T-helper 1 cell treated with Interleukin-12 subunit alpha and Interleukin-12 subunit beta and Interleukin-4 antibody, amounts not matched to agents 30 μg/mL and 1 μg/mL, for 36 hours (primary cell): Measurements from ENCODE around the gene TANGO6.
"Not testable (repeated sequence)": the region's sequence is repeated elsewhere in the genome, so short reads cannot be mapped to it uniquely, and the experiment has no call there.

Experiments
- H3K27ac Mint-ChIP-seq: one replicate; pipeline ENCODE4 v1.8.0; 2021; ENCODE audit warnings: mild to moderate bottlenecking, mixed read lengths
- H3K27me3 Mint-ChIP-seq: one replicate; pipeline ENCODE4 v1.8.0; 2021; ENCODE audit warnings: low read depth, mixed read lengths
- H3K36me3 Mint-ChIP-seq: one replicate; pipeline ENCODE4 v1.8.0; 2021; ENCODE audit warnings: low read depth, mixed read lengths
- H3K4me1 Mint-ChIP-seq: one replicate; pipeline ENCODE4 v1.8.0; 2021; ENCODE audit warnings: low read depth, mixed read lengths
- H3K4me3 Mint-ChIP-seq: one replicate; pipeline ENCODE4 v1.8.0; 2021; ENCODE audit warnings: mild to moderate bottlenecking, moderate library complexity, mixed read lengths
- H3K9me3 Mint-ChIP-seq: one replicate; pipeline ENCODE4 v1.8.0; 2021; ENCODE audit warnings: mixed read lengths

Gene TANGO6

DNA sequence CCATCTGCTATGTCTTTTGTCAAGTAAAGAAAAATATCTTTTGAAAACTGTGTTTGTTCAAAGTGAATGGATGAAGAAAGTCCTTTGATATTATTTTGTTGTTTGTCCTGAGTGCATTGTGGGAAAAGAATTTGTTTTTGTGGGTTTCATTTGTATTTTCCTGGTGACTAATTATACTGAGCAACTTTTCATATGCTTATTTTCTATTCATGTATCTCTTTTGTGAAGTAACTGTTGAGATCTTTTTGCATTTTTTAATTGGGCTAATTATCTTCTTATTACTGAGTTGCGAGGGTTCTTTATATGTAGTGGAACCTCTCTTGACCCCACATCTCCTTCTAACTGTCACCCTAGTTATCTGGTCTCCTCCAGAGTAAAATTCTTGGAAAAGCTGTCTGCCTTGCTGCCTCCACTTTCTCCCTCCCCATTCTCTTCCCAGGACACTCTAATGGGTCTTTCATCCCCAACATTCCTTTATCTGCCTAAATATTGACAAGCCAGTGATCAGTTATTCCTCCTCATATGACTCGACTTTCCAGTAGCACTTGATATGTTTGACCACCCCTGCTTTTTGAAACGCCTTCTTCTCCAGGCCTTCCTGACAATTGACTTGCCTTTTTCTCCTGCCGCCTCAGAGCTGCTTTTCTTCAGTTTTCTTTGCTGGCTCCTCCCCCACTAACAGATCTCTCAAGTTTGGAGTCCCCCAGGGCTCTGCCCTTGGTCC, 144.6 kb downstream of the TANGO6 start:
- H3K4me1 Mint-ChIP-seq = no peaks in the 10 kb centered on the region
- no peaks in the 10 kb centered on the region for H3K36me3 Mint-ChIP-seq
- H3K4me3 Mint-ChIP-seq = no peak overlapping the region
- H3K9me3 Mint-ChIP-seq = no peaks in the 10 kb centered on the region
- no peaks in the 10 kb centered on the region for H3K27me3 Mint-ChIP-seq
- H3K27ac Mint-ChIP-seq = no peak overlapping the region

- H3K9me3 Mint-ChIP-seq, H3K4me1 Mint-ChIP-seq, H3K4me3 Mint-ChIP-seq, H3K27me3 Mint-ChIP-seq, H3K27ac Mint-ChIP-seq, H3K36me3 Mint-ChIP-seq: not testable (repeated sequence)
Observed at GRCh38 chr16:68990172-68990845, 147.0 kb downstream of the TANGO6 start.

DNA sequence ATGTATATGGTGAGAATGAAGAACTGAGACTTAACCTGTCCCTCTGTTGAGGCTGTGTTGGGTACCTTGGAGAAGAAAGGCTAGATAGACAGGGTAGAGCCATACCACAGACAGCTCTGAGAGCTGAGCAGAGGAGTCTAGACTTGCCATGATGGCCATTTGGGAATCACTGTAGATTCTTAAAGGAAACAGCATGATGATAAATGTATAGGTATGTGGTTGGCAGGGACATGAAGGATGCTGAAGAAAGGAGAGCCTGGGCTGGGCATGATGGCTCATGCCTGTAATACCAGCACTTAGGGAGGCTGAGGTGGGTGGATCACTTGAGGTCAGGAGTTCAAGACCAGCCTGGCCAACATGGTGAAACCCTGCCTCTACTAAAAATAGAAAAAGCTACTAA, 147.7 kb downstream of the TANGO6 start:
- no peak overlapping the region for H3K4me3 Mint-ChIP-seq
- H3K9me3 Mint-ChIP-seq = no peaks in the 10 kb centered on the region
- no peaks in the 10 kb centered on the region for H3K36me3 Mint-ChIP-seq
- no peak overlapping the region for H3K27ac Mint-ChIP-seq
- no peaks in the 10 kb centered on the region for H3K27me3 Mint-ChIP-seq
- no peaks in the 10 kb centered on the region for H3K4me1 Mint-ChIP-seq

DNA sequence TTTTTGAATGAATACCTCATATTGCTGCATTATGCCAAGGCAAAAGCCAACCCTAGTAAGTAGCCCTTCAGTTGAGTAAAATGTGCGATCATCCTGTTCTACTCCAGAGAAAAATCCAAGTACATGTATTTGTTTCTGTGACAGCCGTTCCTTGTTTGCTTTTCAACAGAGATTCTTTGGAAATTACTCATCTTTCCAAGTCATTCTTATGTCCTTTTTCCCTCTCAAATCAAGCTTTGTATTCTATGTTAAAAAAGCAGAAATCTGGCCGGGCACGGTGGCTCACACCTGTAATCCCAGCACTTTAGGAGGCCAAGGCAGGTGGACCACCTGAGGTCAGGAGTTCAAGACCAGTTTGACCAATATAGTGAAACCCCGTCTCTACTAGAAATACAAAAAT, 149.2 kb downstream of the TANGO6 start:
- Mint-ChIP-seq H3K36me3 (peaks cover 4% of the 10 kb centered on the region), H3K9me3 (no peaks in the 10 kb centered on the region), H3K4me1 (no peaks in the 10 kb centered on the region), H3K27ac (no peak overlapping the region), H3K4me3 (no peak overlapping the region), H3K27me3 (no peaks in the 10 kb centered on the region)

GRCh38 chr16:68993456-68993855, 150.1 kb downstream of the TANGO6 start:
- Mint-ChIP-seq H3K9me3 (no peaks in the 10 kb centered on the region), H3K27me3 (no peaks in the 10 kb centered on the region), H3K27ac (no peak overlapping the region), H3K36me3 (peaks cover 4% of the 10 kb centered on the region), H3K4me1 (no peaks in the 10 kb centered on the region), H3K4me3 (no peak overlapping the region)

GRCh38 chr16:68993885-68994284, 150.6 kb downstream of the TANGO6 start:
- Mint-ChIP-seq H3K4me3 (no peak overlapping the region), H3K36me3 (peaks cover 4% of the 10 kb centered on the region), H3K27me3 (no peaks in the 10 kb centered on the region)

DNA sequence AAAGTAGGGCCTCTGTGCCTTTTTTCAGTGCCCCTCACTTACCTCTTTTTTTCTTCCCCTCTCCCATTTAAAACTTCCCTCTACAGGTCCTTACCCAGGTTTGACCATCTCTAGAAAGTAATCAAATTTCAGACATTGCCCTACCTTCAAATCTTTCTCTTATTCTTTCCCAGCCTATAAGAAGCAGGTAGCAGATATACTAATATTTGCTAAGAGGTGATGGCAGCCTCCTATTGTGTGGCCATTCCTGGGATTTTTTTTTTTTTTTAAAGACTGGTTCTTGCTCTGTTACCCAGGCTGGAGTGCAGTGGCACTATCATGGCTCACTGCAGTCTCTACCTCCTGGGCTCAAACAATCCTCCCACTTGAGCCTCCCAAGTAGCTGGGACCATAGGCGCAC, 151.0 kb downstream of the TANGO6 start:
- Mint-ChIP-seq H3K36me3 (peaks cover 4% of the 10 kb centered on the region), H3K9me3 (no peaks in the 10 kb centered on the region), H3K4me1 (no peaks in the 10 kb centered on the region), H3K27me3 (no peaks in the 10 kb centered on the region), H3K4me3 (no peak overlapping the region), H3K27ac (no peak overlapping the region)

More at GRCh38 chr16:68993885-68994284, 150.6 kb downstream of the TANGO6 start:
- Mint-ChIP-seq H3K4me1 (no peaks in the 10 kb centered on the region), H3K27ac (no peak overlapping the region), H3K9me3 (no peaks in the 10 kb centered on the region)

GRCh38 chr16:68995011-68995504, 151.7 kb downstream of the TANGO6 start:
- Mint-ChIP-seq H3K27ac (no peak overlapping the region), H3K4me3 (no peak overlapping the region), H3K27me3 (no peaks in the 10 kb centered on the region), H3K36me3 (peaks cover 4% of the 10 kb centered on the region), H3K4me1 (no peaks in the 10 kb centered on the region), H3K9me3 (no peaks in the 10 kb centered on the region)

DNA sequence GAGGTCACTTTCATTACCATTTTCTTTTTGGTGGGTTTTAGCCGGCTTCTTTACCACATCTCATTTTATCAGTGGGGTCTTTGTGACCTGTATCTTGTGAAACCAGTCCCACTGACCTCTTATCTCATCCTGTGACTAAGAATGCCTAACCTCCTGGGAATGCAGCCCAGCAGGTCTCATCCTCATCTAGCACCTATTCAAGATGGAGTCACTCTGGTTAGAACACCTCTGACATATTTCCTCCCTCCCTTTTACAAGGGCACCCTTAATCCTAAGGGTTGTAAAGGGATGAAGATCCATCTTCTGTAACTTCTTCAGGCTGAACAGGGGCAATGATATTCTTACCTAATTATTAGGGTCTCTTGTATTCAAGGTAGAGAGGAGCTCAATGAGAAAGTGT, 154.2 kb downstream of the TANGO6 start:
- Mint-ChIP-seq H3K4me3 (no peak overlapping the region), H3K36me3 (peaks cover 10% of the 10 kb centered on the region), H3K9me3 (peaks cover 14% of the 10 kb centered on the region), H3K27ac (no peak overlapping the region), H3K27me3 (no peaks in the 10 kb centered on the region), H3K4me1 (no peaks in the 10 kb centered on the region)

DNA sequence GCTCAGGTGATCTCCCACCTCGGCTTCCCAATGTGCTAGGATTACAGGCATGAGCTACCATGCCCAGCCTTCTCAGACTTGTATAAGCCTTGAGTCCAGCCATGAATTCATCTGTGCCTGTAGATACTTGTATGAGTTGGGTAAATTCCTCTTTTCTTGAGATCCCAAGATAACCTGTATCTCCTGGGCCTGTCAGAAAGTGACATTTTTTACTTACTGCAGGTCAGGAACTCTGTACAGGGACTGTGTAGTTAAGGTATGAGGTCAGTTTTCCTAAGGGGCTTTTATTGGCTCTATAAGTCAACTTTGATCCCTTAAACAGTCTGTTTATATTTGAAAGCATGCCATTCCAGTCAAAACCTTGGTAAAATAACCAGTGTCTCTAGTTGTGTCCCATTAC, 155.8 kb downstream of the TANGO6 start:
- H3K36me3 Mint-ChIP-seq = peaks cover 16% of the 10 kb centered on the region
- no peaks in the 10 kb centered on the region for H3K27me3 Mint-ChIP-seq
- H3K4me3 Mint-ChIP-seq = no peak overlapping the region
- H3K4me1 Mint-ChIP-seq = no peaks in the 10 kb centered on the region
- no peak overlapping the region for H3K27ac Mint-ChIP-seq
- H3K9me3 Mint-ChIP-seq = peaks cover 25% of the 10 kb centered on the region

DNA sequence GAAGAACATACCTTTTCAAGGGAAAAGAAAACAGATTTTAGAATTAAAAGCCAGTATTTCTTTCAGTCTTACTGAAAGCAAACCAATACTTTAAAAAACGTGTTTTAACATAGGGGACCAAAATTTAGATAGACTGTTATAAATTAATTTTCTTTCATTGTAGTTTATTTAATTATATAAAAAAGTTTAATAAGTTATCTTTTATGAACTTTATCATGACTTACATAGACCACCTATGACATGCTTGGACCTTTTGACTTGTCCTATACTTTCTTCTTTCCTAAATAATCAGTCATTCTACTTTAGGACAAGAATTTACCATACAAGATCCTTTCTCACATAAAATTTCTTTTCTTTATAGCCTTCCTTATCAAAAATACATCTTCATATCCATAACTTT, 160.2 kb downstream of the TANGO6 start:
- no peaks in the 10 kb centered on the region for H3K27me3 Mint-ChIP-seq
- peaks cover 18% of the 10 kb centered on the region for H3K36me3 Mint-ChIP-seq
- H3K9me3 Mint-ChIP-seq = peaks cover 25% of the 10 kb centered on the region

DNA sequence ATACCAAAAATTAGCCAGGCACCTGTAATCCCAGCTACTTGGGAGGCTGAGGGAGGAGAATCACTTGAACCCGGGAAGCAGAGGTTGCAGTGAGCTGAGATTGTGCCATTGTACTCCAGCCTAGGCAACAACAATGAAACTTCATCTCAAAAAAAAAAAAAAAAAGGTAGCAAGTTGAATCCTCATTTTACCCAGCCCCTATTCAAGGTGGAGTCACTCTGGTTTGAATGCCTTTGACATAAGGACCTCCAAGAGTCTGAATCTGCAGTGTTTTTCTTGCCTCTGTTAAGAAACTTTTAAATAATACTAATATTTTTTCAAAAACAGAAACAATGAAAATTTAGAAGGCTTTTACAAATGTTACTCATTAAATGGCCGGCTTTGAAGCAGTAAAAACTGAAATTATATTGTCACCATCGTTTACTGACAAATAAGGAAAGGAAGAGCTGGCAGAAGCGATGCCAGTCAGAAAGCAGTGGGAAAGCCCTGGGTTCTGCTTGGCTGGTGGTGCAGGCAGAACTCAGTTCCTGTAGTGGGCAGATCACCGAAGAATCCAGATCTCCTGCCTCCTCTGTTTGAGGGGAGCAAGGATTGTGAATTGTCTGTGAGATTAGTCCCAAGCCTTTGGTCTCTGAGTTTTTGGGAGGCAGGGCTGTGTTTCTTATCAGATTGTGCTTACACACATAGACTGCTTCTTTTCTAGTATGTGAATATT, 162.5 kb downstream of the TANGO6 start:
- Mint-ChIP-seq H3K4me3 (no peak overlapping the region), H3K27ac (no peak overlapping the region), H3K4me1 (no peaks in the 10 kb centered on the region)

More for the DNA sequence above, 160.2 kb downstream of the TANGO6 start:
- no peaks in the 10 kb centered on the region for H3K4me1 Mint-ChIP-seq
- H3K4me3 Mint-ChIP-seq = no peak overlapping the region
- no peak overlapping the region for H3K27ac Mint-ChIP-seq

GRCh38 chr16:69012906-69013305, 169.6 kb downstream of the TANGO6 start:
- Mint-ChIP-seq H3K27ac (no peak overlapping the region), H3K27me3 (no peaks in the 10 kb centered on the region), H3K36me3 (no peaks in the 10 kb centered on the region), H3K9me3 (no peaks in the 10 kb centered on the region), H3K4me3 (no peak overlapping the region), H3K4me1 (no peaks in the 10 kb centered on the region)

More for the DNA sequence above, 162.5 kb downstream of the TANGO6 start:
- H3K36me3 Mint-ChIP-seq = peaks cover 18% of the 10 kb centered on the region
- H3K27me3 Mint-ChIP-seq = no peaks in the 10 kb centered on the region
- peaks cover 25% of the 10 kb centered on the region for H3K9me3 Mint-ChIP-seq

- Mint-ChIP-seq H3K4me1 (no peaks in the 10 kb centered on the region), H3K27me3 (no peaks in the 10 kb centered on the region), H3K9me3 (no peaks in the 10 kb centered on the region), H3K36me3 (no peaks in the 10 kb centered on the region), H3K4me3 (no peak overlapping the region), H3K27ac (no peak overlapping the region)
Observed at GRCh38 chr16:69013991-69014390, 170.7 kb downstream of the TANGO6 start.

GRCh38 chr16:69014811-69015210, 171.5 kb downstream of the TANGO6 start:
- H3K27ac Mint-ChIP-seq = no peak overlapping the region

More at GRCh38 chr16:69014811-69015210, 171.5 kb downstream of the TANGO6 start:
- no peak overlapping the region for H3K4me3 Mint-ChIP-seq
- no peaks in the 10 kb centered on the region for H3K9me3 Mint-ChIP-seq
- H3K4me1 Mint-ChIP-seq = no peaks in the 10 kb centered on the region
- H3K36me3 Mint-ChIP-seq = no peaks in the 10 kb centered on the region
- H3K27me3 Mint-ChIP-seq = no peaks in the 10 kb centered on the region
